GM23338 (cell line): ENCODE measurements around the gene USP38. TPM values are rescaled to one million over a fixed set of nuclear protein-coding genes. Genes with fewer than 3 reads are reported as not detected.

Experiments used
- ATAC-seq: fragments of 200-7000 bp; cut with Tn5 transposase; 3 replicates; pipeline ENCODE4 v1.9.1; 2020
- DNase-seq: peaks from one replicate; pipeline ENCODE4 v3.0.0-alpha.2; 2015; ENCODE audit warnings: low spot score
- H2AFZ ChIP-seq: fragments of 200-600 bp; sonication (generic); 2 replicates; pipeline ENCODE4 v1.8.0; 2016; ENCODE audit warnings: antibody characterized with exemption, mild to moderate bottlenecking, moderate library complexity
- H3F3A ChIP-seq: fragments of 200-600 bp; sonication (generic); replicated peaks from 2 replicates; pipeline ENCODE4 v1.8.0; 2017; ENCODE audit warnings: antibody characterized with exemption, mixed run types, low read depth
- H3K27ac ChIP-seq: fragments of 200-600 bp; sonication (generic); 2 replicates; pipeline ENCODE4 v1.6.1; 2016; ENCODE audit warnings: low read depth
- H3K27me3 ChIP-seq: fragments of 200-600 bp; sonication (generic); 2 replicates; pipeline ENCODE4 v1.8.0; 2016; ENCODE audit warnings: mild to moderate bottlenecking, mixed run types, moderate library complexity; ENCODE audit not compliant: insufficient read depth
- H3K36me3 ChIP-seq: fragments of 200-600 bp; sonication (generic); 2 replicates; pipeline ENCODE4 v1.8.0; 2016; ENCODE audit warnings: mild to moderate bottlenecking; ENCODE audit not compliant: insufficient read depth
- H3K4me1 ChIP-seq: fragments of 200-600 bp; sonication (generic); 2 replicates; pipeline ENCODE4 v1.8.0; 2016; ENCODE audit warnings: mild to moderate bottlenecking, moderate library complexity; ENCODE audit not compliant: insufficient read depth
- H3K4me2 ChIP-seq: fragments of 200-600 bp; sonication (generic); 2 replicates; pipeline ENCODE4 v1.7.1; 2017; ENCODE audit warnings: mixed run types
- H3K4me3 ChIP-seq: fragments of 200-600 bp; sonication (generic); 2 replicates; pipeline ENCODE4 v1.6.1; 2016; ENCODE audit warnings: mixed run types
- H3K79me2 ChIP-seq: fragments of 200-600 bp; sonication (generic); replicated peaks from 2 replicates; pipeline ENCODE4 v1.8.0; 2017; ENCODE audit warnings: mild to moderate bottlenecking; ENCODE audit not compliant: insufficient read depth
- H3K9me2 ChIP-seq: fragments of 200-600 bp; sonication (generic); 2 replicates; pipeline ENCODE4 v1.8.0; 2017; ENCODE audit not compliant: insufficient read depth
- H4K20me1 ChIP-seq: fragments of 200-600 bp; sonication (generic); replicated peaks from 2 replicates; pipeline ENCODE4 v1.8.0; 2017; ENCODE audit warnings: mild to moderate bottlenecking; ENCODE audit not compliant: insufficient read depth
- H3K27ac Mint-ChIP-seq: 2 replicates; pipeline ENCODE4 v1.8.0; 2020; ENCODE audit warnings: inconsistent platforms, mild to moderate bottlenecking, moderate library complexity, mixed read lengths
- H3K27me3 Mint-ChIP-seq: 3 replicates; pipeline ENCODE4 v1.8.0; 2022; ENCODE audit warnings: low read depth, mild to moderate bottlenecking, moderate library complexity, mixed read lengths, inconsistent platforms; ENCODE audit not compliant: insufficient read depth, poor library complexity
- H3K36me3 Mint-ChIP-seq: 3 replicates; pipeline ENCODE4 v1.8.0; 2021; ENCODE audit warnings: low read depth, mild to moderate bottlenecking, inconsistent platforms, moderate library complexity, mixed read lengths
- H3K4me1 Mint-ChIP-seq: 3 replicates; pipeline ENCODE4 v1.8.0; 2020; ENCODE audit warnings: mild to moderate bottlenecking, inconsistent platforms, mixed read lengths
- H3K4me3 Mint-ChIP-seq: 3 replicates; pipeline ENCODE4 v1.8.0; 2021; ENCODE audit warnings: moderate library complexity, mild to moderate bottlenecking, inconsistent platforms, mixed read lengths
- H3K9me3 Mint-ChIP-seq: 3 replicates; pipeline ENCODE4 v1.8.0; 2020; ENCODE audit warnings: moderate library complexity, mild to moderate bottlenecking, inconsistent platforms, mixed read lengths
- CREB1 ChIP-seq: fragments of 250-450 bp; sonication (Bioruptor Pico); IDR thresholded peaks from 2 replicates; pipeline ENCODE4 v1.5.0; 2020; ENCODE audit warnings: low read depth, mild to moderate bottlenecking, moderate library complexity
- CTCF ChIP-seq, 2 experiments: fragments of 200-600 bp in 1 of 2; sonication (generic) in 1 of 2; conservative IDR thresholded peaks; 2 replicates each; pipeline versions ENCODE4 v1.5.1 to v1.6.1; 2016 to 2017; ENCODE audit warnings: antibody characterized with exemption in 2 of 2, low read depth in 2 of 2, mild to moderate bottlenecking in 2 of 2, moderate library complexity in 1 of 2
- ETS1 ChIP-seq: IDR thresholded peaks from 2 replicates; pipeline ENCODE4 v1.6.1; 2016; ENCODE audit warnings: antibody characterized with exemption
- EZH2phosphoT487 ChIP-seq: fragments of 200-600 bp; sonication (generic); IDR thresholded peaks from one replicate; pipeline ENCODE4 v1.8.1; 2018; ENCODE audit warnings: antibody characterized with exemption; ENCODE audit not compliant: unreplicated experiment
- JUNB ChIP-seq: IDR thresholded peaks from one replicate; pipeline ENCODE4 v1.6.1; 2016; ENCODE audit warnings: antibody characterized with exemption; ENCODE audit not compliant: unreplicated experiment
- NANOG ChIP-seq: IDR thresholded peaks from 2 replicates; pipeline ENCODE4 v1.6.1; 2016; ENCODE audit warnings: antibody characterized with exemption, borderline replicate concordance
- POLR2AphosphoS5 ChIP-seq: IDR thresholded peaks from 2 replicates; pipeline ENCODE4 v1.6.1; 2016; ENCODE audit warnings: antibody characterized with exemption, low read depth
- REST ChIP-seq: IDR thresholded peaks from one replicate; pipeline ENCODE4 v1.6.1; 2018; ENCODE audit warnings: antibody characterized with exemption; ENCODE audit not compliant: unreplicated experiment
- STAT1 ChIP-seq: IDR thresholded peaks from one replicate; pipeline ENCODE4 v1.6.1; 2016; ENCODE audit warnings: antibody characterized with exemption; ENCODE audit not compliant: unreplicated experiment
- ZNF114 ChIP-seq: fragments of 250-450 bp; sonication (Bioruptor Pico); IDR thresholded peaks from 2 replicates; pipeline ENCODE4 v1.5.0; 2020; ENCODE audit warnings: mild to moderate bottlenecking, moderate library complexity
- ZNF331 ChIP-seq: fragments of 250-450 bp; sonication (Bioruptor Pico); IDR thresholded peaks from 2 replicates; pipeline ENCODE4 v1.5.0; 2020; ENCODE audit warnings: low read depth, mild to moderate bottlenecking, moderate library complexity
- ZNF462 ChIP-seq: fragments of 250-450 bp; sonication (Bioruptor Pico); IDR thresholded peaks from 2 replicates; pipeline ENCODE4 v1.5.0; 2020; ENCODE audit warnings: mild to moderate bottlenecking, moderate library complexity
- polyA plus RNA-seq: library from polyadenylated mRNA; unstranded; fragments of >200 nt; fragmentation: Nextera tagmentation; extraction: Ambion mirVana; gene quantifications from 2 replicates; pipeline ENCODE4 v1.2.1, GENCODE V29; 2016
- total RNA-seq: library from RNA; depleted of rRNA; stranded (reverse); fragments of >200 nt; shearing (Covaris generic); gene quantifications from 2 replicates; pipeline ENCODE4 v1.2.3, GENCODE V29; 2014

The USP38 gene
- total and polyA plus RNA-seq, 2 experiments from 2014 or later = 3.7 to 16.5 TPM

GRCh38 chr4:143195581-143195980 is 10.9 kb downstream of the USP38 start:
- H3K4me3 Mint-ChIP-seq = no peak overlapping the region
- TF ChIP-seq STAT1 = no peak
- no peak for TF ChIP-seq POLR2AphosphoS5
- TF ChIP-seq EZH2phosphoT487 = no peak
- TF ChIP-seq ZNF462 = no peak
- no peak for TF ChIP-seq ETS1
- no peak for TF ChIP-seq REST
- TF ChIP-seq ZNF114 = no peak
- no peak for TF ChIP-seq ZNF331 (CRISPR knock-in tag)
- no peak for TF ChIP-seq CTCF (conservative IDR thresholded peaks at IDR 0.05; ENCODE audit: low read depth in 2 of 2)
- TF ChIP-seq NANOG = no peak
- TF ChIP-seq CREB1 (CRISPR knock-in tag) = no peak
- TF ChIP-seq JUNB = no peak
- Histone ChIP-seq H3K4me1 (no peaks in the 10 kb centered on the region), H3K27me3 (no peaks in the 10 kb centered on the region), H3K4me2 (no peak overlapping the region), H3K9me2 (no peaks in the 10 kb centered on the region), H3K4me3 (no peak overlapping the region), H3F3A (no peaks in the 10 kb centered on the region), H3K36me3 (peaks cover 36% of the 10 kb centered on the region), H3K79me2 (peaks cover 25% of the 10 kb centered on the region), H2AFZ (no peak overlapping the region), H3K27ac (no peak overlapping the region), H4K20me1 (peaks cover 12% of the 10 kb centered on the region; the same call in 1 of the 2 replicates)
- DNase-seq (no peak), ATAC-seq (no peak)
- H3K36me3 Mint-ChIP-seq = peaks cover 52% of the 10 kb centered on the region
- H3K9me3 Mint-ChIP-seq = no peaks in the 10 kb centered on the region
- no peak overlapping the region for H3K27ac Mint-ChIP-seq
- H3K27me3 Mint-ChIP-seq = no peaks in the 10 kb centered on the region
- no peaks in the 10 kb centered on the region for H3K4me1 Mint-ChIP-seq
